OCI-LY7 (cell line): ENCODE measurements around the gene FAM171A2. TPM values are rescaled to one million over a fixed set of nuclear protein-coding genes. Genes with fewer than 3 reads are reported as not detected.

Source experiments
- BruUV-seq: library from RNA; stranded (reverse); fragments of 400-500 nt; replicated peaks from 2 replicates; lab custom pipeline; 2021; lab: Mats Ljungman, UMichigan
- CTCF ChIA-PET: fragments of 300-600 bp; sonication (Branson Sonifier 250); formaldehyde crosslinking; loops from one replicate; lab custom pipeline; 2022; ENCODE audit warnings: antibody characterized with exemption; ENCODE audit not compliant: unreplicated experiment; lab: Charles Lee
- POLR2A ChIA-PET: fragments of 300-600 bp; sonication (Branson Sonifier 250); formaldehyde crosslinking; loops from one replicate; lab custom pipeline; 2022; ENCODE audit warnings: antibody characterized with exemption; lab: Charles Lee
- DNase-seq: peaks from one replicate; pipeline ENCODE4 v3.0.0-alpha.2; 2015; ENCODE audit warnings: low spot score
- H2AFZ ChIP-seq: fragments of 200-600 bp; sonication (generic), shearing (Covaris generic); 2 replicates; pipeline ENCODE4 v1.6.1; 2014; ENCODE audit warnings: mild to moderate bottlenecking, antibody characterized with exemption, low read length, moderate library complexity
- H3K27ac ChIP-seq: fragments of 200-600 bp; sonication (generic); 2 replicates; pipeline ENCODE4 v1.5.1; 2014; ENCODE audit warnings: mixed run types, low read depth, mild to moderate bottlenecking, moderate library complexity, low read length, inconsistent platforms; ENCODE audit not compliant: poor library complexity, severe bottlenecking
- H3K36me3 ChIP-seq: fragments of 200-600 bp; sonication (generic); 2 replicates; pipeline ENCODE4 v1.6.1; 2014; ENCODE audit warnings: mild to moderate bottlenecking, antibody characterized with exemption, low read length, moderate library complexity, mixed read lengths; ENCODE audit not compliant: insufficient read depth
- H3K4me1 ChIP-seq: fragments of 200-600 bp; sonication (generic); 2 replicates; pipeline ENCODE4 v1.5.1; 2014; ENCODE audit warnings: mild to moderate bottlenecking, low read length; ENCODE audit not compliant: insufficient read depth, poor library complexity, severe bottlenecking
- H3K4me2 ChIP-seq: fragments of 200-600 bp; sonication (generic); 2 replicates; pipeline ENCODE4 v1.6.1; 2014; ENCODE audit warnings: mild to moderate bottlenecking, low read length
- H3K4me3 ChIP-seq: fragments of 200-600 bp; sonication (generic); 2 replicates; pipeline ENCODE4 v1.5.1; 2014; ENCODE audit warnings: mild to moderate bottlenecking, low read depth, low read length; ENCODE audit not compliant: poor library complexity, severe bottlenecking
- H3K79me2 ChIP-seq: fragments of 200-600 bp; sonication (generic); 2 replicates; pipeline ENCODE4 v1.6.1; 2016; ENCODE audit warnings: low read depth, mild to moderate bottlenecking, low read length, moderate library complexity, mixed read lengths; ENCODE audit not compliant: insufficient read depth
- H3K9me2 ChIP-seq: fragments of 200-600 bp; sonication (generic); 2 replicates; pipeline ENCODE4 v1.6.1; 2016; ENCODE audit warnings: mild to moderate bottlenecking, low read length, mixed read lengths; ENCODE audit not compliant: insufficient read depth
- H3K9me3 ChIP-seq: fragments of 200-600 bp; sonication (generic); 2 replicates; pipeline ENCODE4 v1.6.1; 2014; ENCODE audit warnings: mild to moderate bottlenecking, mixed run types, low read length, mixed read lengths
- H4K20me1 ChIP-seq: fragments of 200-600 bp; sonication (generic); 2 replicates; pipeline ENCODE4 v1.6.1; 2014; ENCODE audit warnings: mild to moderate bottlenecking, antibody characterized with exemption, low read length, moderate library complexity, mixed read lengths; ENCODE audit not compliant: insufficient read depth
- EZH2phosphoT487 ChIP-seq: fragments of 200-600 bp; sonication (generic); IDR thresholded peaks from 2 replicates; pipeline ENCODE4 v1.6.1; 2018; ENCODE audit warnings: low read depth, borderline replicate concordance, mild to moderate bottlenecking, mixed run types, antibody characterized with exemption, low read length, moderate library complexity, mixed read lengths
- intact Hi-C: fragments of 100-400 bp; cut with micrococcal nuclease; formaldehyde crosslinking; loops from one replicate; pipeline ENCODE4 v1.10.0; 2022; ENCODE audit not compliant: unreplicated experiment
- total RNA-seq, 2 experiments: library from RNA; depleted of rRNA in 1 of 2; stranded (reverse); fragments of >200 nt in 1 of 2; shearing (Covaris generic) in 1 of 2; gene quantifications; 2 replicates each; pipeline ENCODE4 v1.2.3, GENCODE V29; 2014 to 2022
- TF ChIP-seq, protein P1 (sequence below): fragments of 200-600 bp; sonication (generic); conservative IDR thresholded peaks from 2 replicates; pipeline ENCODE4 v1.5.1; 2014; ENCODE audit warnings: mild to moderate bottlenecking, antibody characterized with exemption, low read length, moderate library complexity, mixed read lengths

FAM171A2 gene
- total RNA-seq, 2 experiments from 2014 or later, result 3.4 to 4.6 TPM

DNA sequence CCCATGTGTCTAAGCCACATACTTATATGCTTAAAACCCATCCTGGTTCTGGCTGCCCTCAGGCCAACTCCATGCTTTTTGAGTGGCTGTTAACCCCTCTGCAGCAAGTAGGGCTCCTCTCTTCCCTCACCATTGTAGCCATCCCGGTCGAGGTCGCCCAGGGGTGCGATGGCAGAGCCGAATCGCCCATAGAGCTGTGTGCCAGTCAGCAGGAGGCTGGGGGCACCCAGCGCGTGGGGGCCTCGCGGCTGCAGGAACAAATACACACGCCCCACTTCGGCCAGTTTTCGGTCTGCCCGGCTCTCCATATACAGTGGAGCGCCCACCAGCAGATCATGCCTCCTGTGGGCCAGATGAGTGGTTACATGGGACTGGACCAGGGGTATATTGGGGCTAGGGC lies 19.7 kb upstream of the FAM171A2 start:
- Histone ChIP-seq H3K4me3 (no peak overlapping the region), H2AFZ (no peak overlapping the region), H3K9me2 (no peaks in the 10 kb centered on the region), H4K20me1 (no peaks in the 10 kb centered on the region), H3K27ac (no peak overlapping the region), H3K36me3 (no peaks in the 10 kb centered on the region), H3K79me2 (no peaks in the 10 kb centered on the region), H3K9me3 (no peaks in the 10 kb centered on the region), H3K4me1 (peaks cover 7% of the 10 kb centered on the region), H3K4me2 (no peak overlapping the region)
- DNase-seq, result no peak
- ChIA-PET POLR2A (no interaction called here), CTCF (no interaction called here)
- TF ChIP-seq EZH2phosphoT487, result no peak
- TF ChIP-seq, protein P1, sequence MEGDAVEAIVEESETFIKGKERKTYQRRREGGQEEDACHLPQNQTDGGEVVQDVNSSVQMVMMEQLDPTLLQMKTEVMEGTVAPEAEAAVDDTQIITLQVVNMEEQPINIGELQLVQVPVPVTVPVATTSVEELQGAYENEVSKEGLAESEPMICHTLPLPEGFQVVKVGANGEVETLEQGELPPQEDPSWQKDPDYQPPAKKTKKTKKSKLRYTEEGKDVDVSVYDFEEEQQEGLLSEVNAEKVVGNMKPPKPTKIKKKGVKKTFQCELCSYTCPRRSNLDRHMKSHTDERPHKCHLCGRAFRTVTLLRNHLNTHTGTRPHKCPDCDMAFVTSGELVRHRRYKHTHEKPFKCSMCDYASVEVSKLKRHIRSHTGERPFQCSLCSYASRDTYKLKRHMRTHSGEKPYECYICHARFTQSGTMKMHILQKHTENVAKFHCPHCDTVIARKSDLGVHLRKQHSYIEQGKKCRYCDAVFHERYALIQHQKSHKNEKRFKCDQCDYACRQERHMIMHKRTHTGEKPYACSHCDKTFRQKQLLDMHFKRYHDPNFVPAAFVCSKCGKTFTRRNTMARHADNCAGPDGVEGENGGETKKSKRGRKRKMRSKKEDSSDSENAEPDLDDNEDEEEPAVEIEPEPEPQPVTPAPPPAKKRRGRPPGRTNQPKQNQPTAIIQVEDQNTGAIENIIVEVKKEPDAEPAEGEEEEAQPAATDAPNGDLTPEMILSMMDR, result no peak
- intact Hi-C loops, result no loop called here
- BruUV-seq, result no TSS peak

DNA sequence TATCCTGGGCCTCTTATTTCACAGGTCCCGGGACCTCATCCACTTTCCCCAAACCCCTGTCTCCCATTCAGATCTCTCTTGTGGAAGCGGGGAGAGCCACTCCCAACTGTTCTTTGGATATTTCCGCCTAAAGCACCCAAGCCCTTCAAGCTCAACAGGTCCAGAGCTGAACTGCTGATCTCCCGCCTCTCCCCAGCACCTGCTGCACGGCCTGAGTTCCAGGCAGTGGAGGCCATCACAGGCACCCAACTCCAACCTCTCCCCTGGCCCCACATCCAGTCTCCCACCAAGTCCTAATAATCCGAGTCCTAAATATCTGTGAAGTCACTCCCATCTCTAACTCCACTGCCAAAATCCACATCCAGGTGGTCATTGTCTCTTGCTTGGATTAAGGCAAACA lies 19.3 kb upstream of the FAM171A2 start:
- H3K9me3 ChIP-seq, result no peaks in the 10 kb centered on the region
- H3K4me1 ChIP-seq, result peaks cover 7% of the 10 kb centered on the region
- intact Hi-C loops, result no loop called here
- H4K20me1 ChIP-seq, result no peaks in the 10 kb centered on the region
- DNase-seq, result no peak
- H3K27ac ChIP-seq, result no peak overlapping the region
- no peaks in the 10 kb centered on the region for H3K79me2 ChIP-seq
- H2AFZ ChIP-seq, result no peak overlapping the region
- POLR2A ChIA-PET, result no interaction called here
- no peaks in the 10 kb centered on the region for H3K9me2 ChIP-seq
- no TSS peak for BruUV-seq
- H3K4me3 ChIP-seq, result no peak overlapping the region
- no peaks in the 10 kb centered on the region for H3K36me3 ChIP-seq
- TF ChIP-seq, protein P1, result no peak
- TF ChIP-seq EZH2phosphoT487, result no peak
- H3K4me2 ChIP-seq, result no peak overlapping the region
- CTCF ChIA-PET, result no interaction called here

DNA sequence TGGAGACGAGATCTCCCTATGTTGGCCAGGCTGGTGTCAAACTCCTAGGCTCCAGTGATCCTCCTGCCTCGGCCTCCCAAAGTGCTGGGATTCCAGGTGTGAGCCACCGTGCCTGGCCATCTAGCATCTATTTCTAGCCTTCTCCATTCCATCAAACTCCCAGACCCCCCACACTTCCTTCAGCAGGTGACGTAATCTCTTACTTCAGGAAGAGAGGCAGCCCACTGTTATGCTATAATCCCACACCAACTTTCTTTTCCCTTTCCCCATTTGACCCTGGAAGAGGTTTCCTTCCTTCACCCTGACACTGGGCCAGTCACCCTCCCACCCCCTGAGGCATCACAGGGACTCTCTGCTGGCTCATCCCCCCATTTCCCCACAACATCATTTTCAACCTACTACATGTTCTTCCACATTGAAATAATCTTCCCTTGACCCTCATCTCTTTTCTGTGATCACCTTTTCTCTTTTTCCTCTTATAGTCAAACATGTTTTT lies 18.2 kb upstream of the FAM171A2 start:
- TF ChIP-seq, protein P1, result no peak
- no peak for TF ChIP-seq EZH2phosphoT487
- Histone ChIP-seq H3K9me2 (no peaks in the 10 kb centered on the region), H3K79me2 (no peaks in the 10 kb centered on the region), H4K20me1 (no peaks in the 10 kb centered on the region), H3K4me2 (no peak overlapping the region), H2AFZ (no peak overlapping the region), H3K9me3 (no peaks in the 10 kb centered on the region), H3K4me1 (peaks cover 7% of the 10 kb centered on the region), H3K27ac (no peak overlapping the region), H3K4me3 (no peak overlapping the region), H3K36me3 (no peaks in the 10 kb centered on the region)
- intact Hi-C loops, result no loop called here
- CTCF ChIA-PET, result no interaction called here
- POLR2A ChIA-PET, result no interaction called here
- no peak for DNase-seq
- no TSS peak for BruUV-seq
